ENCODE measurements around the gene MPP1. TPM values are rescaled to one million over a fixed set of nuclear protein-coding genes. Genes with fewer than 3 reads are reported as not detected.
A peak's percentile ranks its signal among the peaks of the same experiment; 100 is the strongest.
"Not testable (repeated sequence)": the region's sequence is repeated elsewhere in the genome, so short reads cannot be mapped to it uniquely, and the experiment has no call there.

The MPP1 gene
- total and polyA plus RNA-seq, 9 of the 15 experiments (the other 6 are each of a cell fraction or from before 2014, with no cell fraction given): 227 to 395 (median 283) TPM

GRCh38 chrX:154825586-154825985 is 20.3 kb upstream of the MPP1 start:
- DNase-seq (ENCODE audit: extremely low read depth in 1 of 4, low spot score in 3 of 4); H3K27me3 ChIP-seq (ENCODE audit: control insufficient read depth in 2 of 2, insufficient read depth in 2 of 2, low read length in 2 of 2); H3K79me2 ChIP-seq (ENCODE audit: control insufficient read depth, insufficient read depth, low read length); intact Hi-C loops (cut with micrococcal nuclease); H3K4me2 ChIP-seq (ENCODE audit: insufficient read depth, low read length); FAIRE-seq; H2AFZ ChIP-seq (ENCODE audit: low read depth, low read length); in situ Hi-C loops (cut with MboI); CTCF ChIA-PET (ENCODE audit: low intra/inter-chr PET ratio); BruUV-seq (replicated peaks); POLR2A ChIA-PET; H3K9ac ChIP-seq (ENCODE audit: insufficient read depth in 1 of 2, low read depth in 2 of 2, low read length in 2 of 2); H3K27ac ChIP-seq (ENCODE audit: extremely low read depth, low read depth, low read length); H4K20me1 ChIP-seq (replicated peaks; ENCODE audit: control insufficient read depth, insufficient read depth, low read length); ATAC-seq; H3K9me3 ChIP-seq (replicated peaks; ENCODE audit: control insufficient read depth, insufficient read depth, low read depth, low read length); H3K4me3 ChIP-seq; H3K9me1 ChIP-seq (ENCODE audit: control insufficient read depth, insufficient read depth, low read length); H3K36me3 ChIP-seq (ENCODE audit: control insufficient read depth, insufficient read depth, low read length): not testable (repeated sequence)
- no CpG with 5 or more reads among the region's 3 CpGs for WGBS (ENCODE audit: insufficient coverage, low coverage, missing lambda C conversion rate)
- TF ChIP-seq BCOR (IDR thresholded peaks at IDR 0.05): peak; percentile 50; the same call in 1 of the 2 replicates
- peaks cover 12 to 44% of the 10 kb centered on the region in 2 experiments for H3K4me1 ChIP-seq (replicated peaks in 1 of 2; ENCODE audit: control insufficient read depth in 2 of 2, insufficient read depth in 2 of 2, low read length in 2 of 2)

- Histone ChIP-seq H4K20me1 (replicated peaks; ENCODE audit: control insufficient read depth, insufficient read depth, low read length) (no peaks in the 10 kb centered on the region), H3K27ac (ENCODE audit: extremely low read depth, low read depth, low read length) (no peak overlapping the region), H3K9ac (ENCODE audit: insufficient read depth in 1 of 2, low read depth in 2 of 2, low read length in 2 of 2) (no peak overlapping the region), H3K9me3 (replicated peaks; ENCODE audit: control insufficient read depth, insufficient read depth, low read depth, low read length) (no peaks in the 10 kb centered on the region), H3K27me3 (ENCODE audit: control insufficient read depth in 2 of 2, insufficient read depth in 2 of 2, low read length in 2 of 2) (no peaks in the 10 kb centered on the region), H3K9me1 (ENCODE audit: control insufficient read depth, insufficient read depth, low read length) (no peaks in the 10 kb centered on the region), H3K4me2 (ENCODE audit: insufficient read depth, low read length) (no peak overlapping the region), H3K4me3 (no peak overlapping the region), H3K79me2 (ENCODE audit: control insufficient read depth, insufficient read depth, low read length) (no peaks in the 10 kb centered on the region; the same call in 2 of the 3 replicates), H3K36me3 (ENCODE audit: control insufficient read depth, insufficient read depth, low read length) (no peaks in the 10 kb centered on the region), H3K4me1 (replicated peaks in 1 of 2; ENCODE audit: control insufficient read depth in 2 of 2, insufficient read depth in 2 of 2, low read length in 2 of 2) (peaks cover 17 to 45% of the 10 kb centered on the region in 2 experiments), H2AFZ (ENCODE audit: low read depth, low read length) (0 out of 2 replicates have a peak overlapping the region, but pooled peaks have one; percentile 44)
- ChIA-PET POLR2A (no interaction called here), CTCF (ENCODE audit: low intra/inter-chr PET ratio) (no interaction called here)
- no TSS peak for BruUV-seq (replicated peaks)
- ATAC-seq (no peak), FAIRE-seq (no peak), DNase-seq (ENCODE audit: extremely low read depth in 1 of 4, low spot score in 3 of 4) (no peak)
- in situ Hi-C loops (cut with MboI) (no loop called here), intact Hi-C loops (cut with micrococcal nuclease) (no loop called here)
- no peak for TF ChIP-seq EHMT2 (IDR thresholded peaks at IDR 0.05)
- no peak for TF ChIP-seq HMGXB4 (CRISPR knock-in tag; IDR thresholded peaks at IDR 0.05)
- no peak for TF ChIP-seq ZNF316 (IDR thresholded peaks at IDR 0.05)
- TF ChIP-seq FOXJ3 (CRISPR knock-in tag; IDR thresholded peaks at IDR 0.05): no peak
- no peak for TF ChIP-seq FIP1L1 (IDR thresholded peaks at IDR 0.05; ENCODE audit: low read depth, low read length, poor library complexity, severe bottlenecking)
- no peak for TF ChIP-seq ZZZ3 (IDR thresholded peaks at IDR 0.05)
- TF ChIP-seq ZNF12 (CRISPR knock-in tag; IDR thresholded peaks at IDR 0.05): no peak
- WGBS (ENCODE audit: insufficient coverage, low coverage, missing lambda C conversion rate): 100% methylated on average over 1 of the region's 1 CpG
Observed at GRCh38 chrX:154824638-154825037, 19.4 kb upstream of the MPP1 start.
